Gastrocnemius medialis (tissue), 4 donors: Measurements from ENCODE around the gene CTBP2.

Experiments
- POLR2A ChIP-seq, 2 donors: fragments of 450-650 bp; IDR thresholded peaks; one replicate each; pipeline ENCODE4 v1.6.1; 2017; ENCODE audit warnings: antibody characterized with exemption in 2 of 2, mild to moderate bottlenecking in 2 of 2, moderate library complexity in 2 of 2
- TF ChIP-seq, protein P1 (sequence below), 5 experiments: fragments of 450-650 bp in 3 of 5; fragments of 200-600 bp in 2 of 5; sonication (generic) in 2 of 5; IDR thresholded peaks in 4 of 5; conservative IDR thresholded peaks in 1 of 5; 1 replicate in 4 of 5; 2 replicates in 1 of 5; pipeline ENCODE4 v1.5.1; 2016 to 2019; ENCODE audit warnings: antibody characterized with exemption in 5 of 5, mild to moderate bottlenecking in 3 of 5, moderate library complexity in 3 of 5

GRCh38 chr10:125118011-125118611, 42.3 kb downstream of the CTBP2 start:
- TF ChIP-seq, protein P1, sequence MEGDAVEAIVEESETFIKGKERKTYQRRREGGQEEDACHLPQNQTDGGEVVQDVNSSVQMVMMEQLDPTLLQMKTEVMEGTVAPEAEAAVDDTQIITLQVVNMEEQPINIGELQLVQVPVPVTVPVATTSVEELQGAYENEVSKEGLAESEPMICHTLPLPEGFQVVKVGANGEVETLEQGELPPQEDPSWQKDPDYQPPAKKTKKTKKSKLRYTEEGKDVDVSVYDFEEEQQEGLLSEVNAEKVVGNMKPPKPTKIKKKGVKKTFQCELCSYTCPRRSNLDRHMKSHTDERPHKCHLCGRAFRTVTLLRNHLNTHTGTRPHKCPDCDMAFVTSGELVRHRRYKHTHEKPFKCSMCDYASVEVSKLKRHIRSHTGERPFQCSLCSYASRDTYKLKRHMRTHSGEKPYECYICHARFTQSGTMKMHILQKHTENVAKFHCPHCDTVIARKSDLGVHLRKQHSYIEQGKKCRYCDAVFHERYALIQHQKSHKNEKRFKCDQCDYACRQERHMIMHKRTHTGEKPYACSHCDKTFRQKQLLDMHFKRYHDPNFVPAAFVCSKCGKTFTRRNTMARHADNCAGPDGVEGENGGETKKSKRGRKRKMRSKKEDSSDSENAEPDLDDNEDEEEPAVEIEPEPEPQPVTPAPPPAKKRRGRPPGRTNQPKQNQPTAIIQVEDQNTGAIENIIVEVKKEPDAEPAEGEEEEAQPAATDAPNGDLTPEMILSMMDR (IDR thresholded peaks at IDR 0.05 in 4 of 5, conservative IDR thresholded peaks at IDR 0.05 in 1 of 5), result no peak
- TF ChIP-seq POLR2A (IDR thresholded peaks at IDR 0.05), result no peak
